Body of pancreas (tissue), 4 donors: ENCODE results near the gene ZBTB16.

Experiments
- CTCF ChIP-seq, 7 experiments: fragments of 450-650 bp in 4 of 7; fragments of 200-600 bp in 3 of 7; sonication (generic) in 3 of 7; IDR thresholded peaks; one replicate each; pipeline ENCODE4 v1.5.1; 2016 to 2019; ENCODE audit warnings: antibody characterized with exemption in 7 of 7
- POLR2A ChIP-seq, 3 donors: fragments of 450-650 bp; IDR thresholded peaks; one replicate each; pipeline ENCODE4 v1.6.1; 2016; ENCODE audit warnings: antibody characterized with exemption in 3 of 3, mild to moderate bottlenecking in 2 of 3

- TF ChIP-seq CTCF (IDR thresholded peaks at IDR 0.05) = no peak
- TF ChIP-seq POLR2A (IDR thresholded peaks at IDR 0.05) = no peak
Observed at GRCh38 chr11:114063149-114063828, 3.8 kb downstream of the ZBTB16 start.
